Naive thymus-derived CD4-positive, alpha-beta T cell (primary cell): ENCODE measurements around the gene KCNH1. TPM values are rescaled to one million over a fixed set of nuclear protein-coding genes. Genes with fewer than 3 reads are reported as not detected.
"Not testable (repeated sequence)": the region's sequence is repeated elsewhere in the genome, so short reads cannot be mapped to it uniquely, and the experiment has no call there.

Source experiments
- ATAC-seq: fragments of 150-1000 bp; cut with Tn5 transposase; 2 replicates; pipeline ENCODE4 v1.10.0; 2021; ENCODE audit warnings: mild to moderate bottlenecking, moderate library complexity
- CTCF ChIA-PET: fragments of 350-600 bp; sonication (Branson Sonifier 250); formaldehyde crosslinking; loops from one replicate; lab custom pipeline; 2021; ENCODE audit warnings: antibody characterized with exemption; lab: Charles Lee
- POLR2A ChIA-PET: fragments of 350-600 bp; sonication (Branson Sonifier 250); formaldehyde crosslinking; loops from one replicate; lab custom pipeline; 2021; ENCODE audit warnings: antibody characterized with exemption, inconsistent platforms; lab: Charles Lee
- DNase-seq, 9 donors: peaks; one replicate each; pipeline versions ENCODE4 v3.0.0 to v3.0.0-alpha.2; 2020 to 2022; ENCODE audit warnings: mixed read lengths in 1 of 9
- H3K27ac ChIP-seq: one replicate; pipeline ENCODE4 v1.7.0; 2013; ENCODE audit warnings: mild to moderate bottlenecking, low read depth, low read length, moderate library complexity
- H3K27me3 ChIP-seq, 2 donors: one replicate each; pipeline ENCODE4 v1.7.0; 2013; ENCODE audit warnings: low read length in 2 of 2, mild to moderate bottlenecking in 2 of 2, moderate library complexity in 2 of 2; ENCODE audit not compliant: control insufficient read depth in 2 of 2, insufficient read depth in 2 of 2
- H3K36me3 ChIP-seq, 3 experiments: 1 replicate in 2 of 3; 2 replicates in 1 of 3; pipeline ENCODE4 v1.7.0; 2013; ENCODE audit warnings: low read length in 3 of 3, mild to moderate bottlenecking in 3 of 3, moderate library complexity in 1 of 3; ENCODE audit not compliant: insufficient read depth in 3 of 3, control insufficient read depth in 2 of 3
- H3K4me1 ChIP-seq, 2 donors: one replicate each; pipeline ENCODE4 v1.7.0; 2013; ENCODE audit warnings: low read length in 2 of 2, mild to moderate bottlenecking in 2 of 2, moderate library complexity in 1 of 2; ENCODE audit not compliant: control insufficient read depth in 2 of 2, insufficient read depth in 2 of 2
- H3K4me3 ChIP-seq: 2 replicates; pipeline ENCODE4 v1.7.0; 2013; ENCODE audit warnings: mild to moderate bottlenecking, low read length
- H3K9me3 ChIP-seq, 3 experiments: 1 replicate in 2 of 3; 2 replicates in 1 of 3; pipeline ENCODE4 v1.7.0; 2013; ENCODE audit warnings: low read length in 3 of 3; ENCODE audit not compliant: control insufficient read depth in 2 of 3
- H3K27ac Mint-ChIP-seq, 9 donors: one replicate each; pipeline ENCODE4 v1.8.0; 2020 to 2022; ENCODE audit warnings: mixed read lengths in 9 of 9, mild to moderate bottlenecking in 8 of 9, moderate library complexity in 5 of 9, inconsistent platforms in 2 of 9
- H3K27me3 Mint-ChIP-seq, 5 donors: one replicate each; pipeline ENCODE4 v1.8.0; 2021 to 2022; ENCODE audit warnings: mixed read lengths in 5 of 5, mild to moderate bottlenecking in 1 of 5
- H3K36me3 Mint-ChIP-seq, 5 donors: one replicate each; pipeline ENCODE4 v1.8.0; 2020 to 2022; ENCODE audit warnings: mixed read lengths in 5 of 5, mild to moderate bottlenecking in 3 of 5, inconsistent platforms in 1 of 5
- H3K4me1 Mint-ChIP-seq, 7 donors: one replicate each; pipeline ENCODE4 v1.8.0; 2020 to 2022; ENCODE audit warnings: mixed read lengths in 7 of 7, mild to moderate bottlenecking in 3 of 7, inconsistent platforms in 1 of 7
- H3K4me3 Mint-ChIP-seq, 10 donors: one replicate each; pipeline ENCODE4 v1.8.0; 2020 to 2022; ENCODE audit warnings: mild to moderate bottlenecking in 10 of 10, mixed read lengths in 10 of 10, moderate library complexity in 6 of 10, inconsistent platforms in 2 of 10
- H3K9me3 Mint-ChIP-seq, 11 donors: one replicate each; pipeline ENCODE4 v1.8.0; 2020 to 2022; ENCODE audit warnings: mixed read lengths in 11 of 11, mild to moderate bottlenecking in 4 of 11, inconsistent platforms in 1 of 11, moderate library complexity in 1 of 11
- intact Hi-C, 2 donors: fragments of 100-400 bp; cut with micrococcal nuclease; formaldehyde crosslinking; loops; one replicate each; pipeline ENCODE4 v1.15.1; 2023
- polyA plus RNA-seq, 2 donors: library from polyadenylated mRNA; unstranded; fragments of 300-500 nt; fragmentation: Illumina TruSeq; gene quantifications; one replicate each; pipeline ENCODE4 v1.2.3, GENCODE V29; 2021
- total RNA-seq, 6 experiments: library from RNA in 5 of 6; stranded (reverse) in 5 of 6; gene quantifications; 1 replicate in 5 of 6; 2 replicates in 1 of 6; pipeline ENCODE4 v1.2.3 and lab custom pipeline; 2021 to 2026

Gene KCNH1
- total and polyA plus RNA-seq, 7 experiments from 2014 or later: not detected

GRCh38 chr1:210674151-210674550, 459.8 kb downstream of the KCNH1 start:
- no peaks in the 10 kb centered on the region for H3K9me3 ChIP-seq
- DNase-seq (no peak), ATAC-seq (no peak)
- Mint-ChIP-seq H3K27me3 (peaks cover 0 to 2% (median 0%) of the 10 kb centered on the region in 5 donors), H3K9me3 (no peaks in the 10 kb centered on the region), H3K4me1 (no peaks in the 10 kb centered on the region), H3K36me3 (no peaks in the 10 kb centered on the region), H3K27ac (no peak overlapping the region), H3K4me3 (no peak overlapping the region)
- no peaks in the 10 kb centered on the region for H3K4me1 ChIP-seq
- H3K27me3 ChIP-seq: no peaks in the 10 kb centered on the region
- no peaks in the 10 kb centered on the region for H3K36me3 ChIP-seq
- POLR2A ChIA-PET: no interaction called here
- H3K27ac ChIP-seq: no peak overlapping the region
- H3K4me3 ChIP-seq: no peak overlapping the region
- intact Hi-C loops: no loop called here
- CTCF ChIA-PET: no interaction called here

- Histone ChIP-seq H3K4me1 (no peaks in the 10 kb centered on the region), H3K36me3 (no peaks in the 10 kb centered on the region), H3K27ac (no peak overlapping the region), H3K9me3 (no peaks in the 10 kb centered on the region), H3K4me3 (no peak overlapping the region), H3K27me3 (no peaks in the 10 kb centered on the region)
- Mint-ChIP-seq H3K36me3 (no peaks in the 10 kb centered on the region), H3K27me3 (no peaks in the 10 kb centered on the region), H3K4me1 (no peaks in the 10 kb centered on the region), H3K4me3 (no peak overlapping the region), H3K27ac (no peak overlapping the region), H3K9me3 (peaks cover 0 to 1% (median 0%) of the 10 kb centered on the region in 11 donors)
- POLR2A ChIA-PET: no interaction called here
- no peak for DNase-seq
- ATAC-seq: no peak
- intact Hi-C loops: no loop called here
- CTCF ChIA-PET: no interaction called here
Observed at GRCh38 chr1:210669951-210670350, 464.0 kb downstream of the KCNH1 start.

DNA sequence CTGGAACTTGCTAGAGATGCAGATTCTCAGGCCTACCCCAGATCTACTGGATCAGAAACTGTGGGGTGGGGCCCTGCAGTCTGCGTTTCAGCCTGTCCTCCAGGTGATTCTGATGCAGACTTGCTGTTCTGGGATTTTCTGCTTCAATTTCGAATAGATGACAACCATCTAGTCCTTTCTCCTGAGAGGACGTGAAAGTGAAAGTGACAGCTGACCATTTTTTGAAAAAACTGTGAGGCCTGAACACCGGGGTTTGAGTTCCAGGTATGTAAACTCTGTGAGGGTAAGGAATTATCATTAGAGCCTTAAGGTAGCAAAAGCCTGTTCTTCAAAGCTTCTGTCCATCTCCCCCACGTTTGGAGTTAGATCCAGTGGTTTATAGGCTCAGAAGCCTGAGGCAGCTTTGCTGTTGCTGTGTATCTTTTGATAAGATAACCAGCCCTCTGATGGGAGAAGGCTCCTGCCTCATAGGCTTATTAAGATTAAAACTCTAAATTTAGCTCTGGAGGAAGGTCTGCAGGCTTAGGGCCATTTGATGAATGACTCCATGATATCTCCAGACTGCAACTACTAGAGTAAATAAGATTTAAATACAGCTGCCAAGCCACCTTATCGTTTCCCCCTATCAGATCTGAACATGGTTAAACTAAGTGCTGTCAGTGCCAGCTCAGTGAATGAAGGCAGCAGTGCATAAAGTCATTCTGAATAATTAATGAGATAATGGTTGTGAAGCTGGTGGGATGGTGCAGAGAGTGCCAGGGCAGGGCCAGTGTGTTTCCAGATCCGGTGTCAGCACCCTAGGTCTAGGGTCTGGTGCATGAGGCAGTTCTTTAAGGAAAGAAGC, 470.0 kb downstream of the KCNH1 start:
- Histone ChIP-seq H3K4me1 (no peaks in the 10 kb centered on the region), H3K27ac (no peak overlapping the region), H3K36me3 (no peaks in the 10 kb centered on the region), H3K27me3 (no peaks in the 10 kb centered on the region), H3K4me3 (no peak overlapping the region), H3K9me3 (no peaks in the 10 kb centered on the region)
- ATAC-seq (no peak), DNase-seq (no peak)
- peaks cover 0 to 5% (median 3%) of the 10 kb centered on the region in 7 donors for H3K4me1 Mint-ChIP-seq
- peak overlapping the region in 1 of 9 donors; percentile 10 for H3K27ac Mint-ChIP-seq
- intact Hi-C loops: no loop called here
- ChIA-PET POLR2A (no interaction called here), CTCF (no interaction called here)
- H3K36me3 Mint-ChIP-seq: no peaks in the 10 kb centered on the region
- peaks cover 0 to 1% (median 0%) of the 10 kb centered on the region in 11 donors for H3K9me3 Mint-ChIP-seq
- H3K4me3 Mint-ChIP-seq: peak overlapping the region in 1 of 10 donors; percentile 7
- H3K27me3 Mint-ChIP-seq: peaks cover 0 to 6% (median 0%) of the 10 kb centered on the region in 5 donors

- H3K9me3 Mint-ChIP-seq: peaks cover 0 to 5% (median 0%) of the 10 kb centered on the region in 11 donors
- DNase-seq: no peak
- peaks cover 0 to 5% (median 3%) of the 10 kb centered on the region in 7 donors for H3K4me1 Mint-ChIP-seq
- no peaks in the 10 kb centered on the region for H3K4me1 ChIP-seq
- ChIA-PET CTCF (no interaction called here), POLR2A (no interaction called here)
- no peak overlapping the region for H3K27ac Mint-ChIP-seq
- H3K9me3 ChIP-seq: no peaks in the 10 kb centered on the region
- H3K36me3 Mint-ChIP-seq: peaks cover 0 to 5% (median 0%) of the 10 kb centered on the region in 5 donors
- no peak overlapping the region for H3K4me3 ChIP-seq
- no peak overlapping the region for H3K27ac ChIP-seq
- H3K4me3 Mint-ChIP-seq: no peak overlapping the region
- intact Hi-C loops: no loop called here
- ATAC-seq: no peak
- peaks cover 0 to 6% (median 0%) of the 10 kb centered on the region in 5 donors for H3K27me3 Mint-ChIP-seq
- no peaks in the 10 kb centered on the region for H3K27me3 ChIP-seq
- no peaks in the 10 kb centered on the region for H3K36me3 ChIP-seq
Observed at GRCh38 chr1:210662291-210663050, 471.5 kb downstream of the KCNH1 start.

GRCh38 chr1:210661520-210661919, 472.4 kb downstream of the KCNH1 start:
- H3K4me3 Mint-ChIP-seq, H3K4me1 ChIP-seq, H3K27me3 Mint-ChIP-seq, H3K4me1 Mint-ChIP-seq, H3K27ac ChIP-seq, POLR2A ChIA-PET, intact Hi-C loops, ATAC-seq, H3K36me3 Mint-ChIP-seq, H3K27me3 ChIP-seq, H3K9me3 Mint-ChIP-seq, H3K4me3 ChIP-seq, CTCF ChIA-PET, DNase-seq, H3K9me3 ChIP-seq, H3K27ac Mint-ChIP-seq, H3K36me3 ChIP-seq: not testable (repeated sequence)

- peaks cover 0 to 8% (median 0%) of the 10 kb centered on the region in 11 donors for H3K9me3 Mint-ChIP-seq
- no peak for ATAC-seq
Observed at GRCh38 chr1:210657806-210658205, 476.1 kb downstream of the KCNH1 start.

More at GRCh38 chr1:210657806-210658205, 476.1 kb downstream of the KCNH1 start:
- H3K4me3 Mint-ChIP-seq: no peak overlapping the region
- H3K4me1 ChIP-seq: no peaks in the 10 kb centered on the region
- intact Hi-C loops: no loop called here
- H3K36me3 Mint-ChIP-seq: peaks cover 0 to 5% (median 0%) of the 10 kb centered on the region in 5 donors
- H3K27me3 Mint-ChIP-seq: peaks cover 0 to 6% (median 0%) of the 10 kb centered on the region in 5 donors
- ChIA-PET POLR2A (no interaction called here), CTCF (no interaction called here)
- no peak overlapping the region for H3K27ac Mint-ChIP-seq
- no peak overlapping the region for H3K4me3 ChIP-seq
- H3K27me3 ChIP-seq: no peaks in the 10 kb centered on the region
- no peaks in the 10 kb centered on the region for H3K4me1 Mint-ChIP-seq
- no peaks in the 10 kb centered on the region for H3K36me3 ChIP-seq
- no peak for DNase-seq
- no peak overlapping the region for H3K27ac ChIP-seq
- no peaks in the 10 kb centered on the region for H3K9me3 ChIP-seq
